ENCODE data around the gene CERK. TPM values are rescaled to one million over a fixed set of nuclear protein-coding genes. Genes with fewer than 3 reads are reported as not detected.

Gene CERK
- total RNA-seq, 4 donors from 2014 or later, result 37.3 to 51.1 (median 48.0) TPM

- intact Hi-C loops (cut with DNase I), result no loop called here
- no peak for DNase-seq (ENCODE audit: extremely low spot score)
- peaks cover 51 to 96% (median 92%) of the 10 kb centered on the region in 4 donors for H3K36me3 ChIP-seq
- H3K4me3 ChIP-seq, result no peak overlapping the region
- H3K27me3 ChIP-seq, result no peaks in the 10 kb centered on the region
- H3K27ac ChIP-seq (replicated peaks in 1 of 4), result no peak overlapping the region
- H3K4me1 ChIP-seq, result no peaks in the 10 kb centered on the region
- 93% methylated on average over 32 of the region's 32 CpGs for whole genome bisulfite sequencing
- TF ChIP-seq CTCF (IDR thresholded peaks at IDR 0.05) (no peak), EP300 (IDR thresholded peaks at IDR 0.05) (no peak), POLR2A (IDR thresholded peaks at IDR 0.05; ENCODE audit: low read depth) (no peak), POLR2AphosphoS5 (IDR thresholded peaks at IDR 0.05) (no peak)
- H3K9me3 ChIP-seq, result no peaks in the 10 kb centered on the region
Observed at GRCh38 chr22:46707827-46708570, 30.1 kb downstream of the CERK start.

DNA sequence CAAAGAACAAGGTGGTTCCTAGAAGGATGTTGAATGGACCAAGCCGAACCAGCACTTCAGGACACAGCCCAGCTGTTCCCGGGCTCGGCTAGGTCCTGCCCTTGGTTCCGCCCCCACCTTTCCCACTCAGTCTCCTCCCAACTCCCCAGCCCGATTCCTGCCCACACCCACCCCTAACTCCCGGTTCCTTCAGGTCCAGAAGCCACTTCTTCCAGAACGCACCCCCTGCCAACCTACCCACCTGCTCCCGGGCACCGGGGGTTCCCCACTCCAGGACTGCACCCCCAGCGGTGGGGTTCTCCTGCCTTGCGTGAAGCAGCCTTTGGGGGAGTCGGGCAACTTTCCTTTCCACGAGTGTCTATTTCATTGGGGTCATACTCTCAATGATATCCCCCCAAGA, 30.7 kb downstream of the CERK start:
- H3K4me1 ChIP-seq, result no peaks in the 10 kb centered on the region
- no peaks in the 10 kb centered on the region for H3K9me3 ChIP-seq
- H3K27ac ChIP-seq (replicated peaks in 1 of 4), result no peak overlapping the region
- H3K4me3 ChIP-seq, result no peak overlapping the region
- peaks cover 51 to 100% (median 97%) of the 10 kb centered on the region in 4 donors for H3K36me3 ChIP-seq
- intact Hi-C loops (cut with DNase I), result no loop called here
- no peaks in the 10 kb centered on the region for H3K27me3 ChIP-seq
- no peak for DNase-seq (ENCODE audit: extremely low spot score)
- TF ChIP-seq POLR2AphosphoS5 (IDR thresholded peaks at IDR 0.05), result no peak
- WGBS, result 91% methylated on average over 13 of the region's 13 CpGs

DNA sequence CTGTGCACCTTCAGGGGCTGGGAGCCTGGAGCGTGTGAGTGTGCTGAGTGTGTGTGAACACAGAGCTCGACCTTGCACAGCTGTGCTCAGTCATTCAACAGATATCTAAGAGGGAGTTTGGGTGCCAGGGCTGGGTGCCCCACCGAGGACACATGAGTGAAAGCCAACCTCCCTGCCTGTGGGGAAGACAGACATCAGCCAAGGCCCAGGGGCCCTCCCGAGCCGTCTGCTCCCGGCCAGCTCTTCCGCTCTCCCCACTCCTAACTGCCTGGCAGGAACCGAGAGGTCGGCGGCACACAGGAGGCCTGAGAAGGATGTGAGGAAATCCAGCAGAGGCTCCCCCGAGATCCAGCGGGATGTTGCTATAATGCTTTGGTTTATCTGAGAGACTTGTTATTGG, 32.0 kb downstream of the CERK start:
- H3K9me3 ChIP-seq, result no peaks in the 10 kb centered on the region
- 90% methylated on average over 2 of the region's 12 CpGs for WGBS
- H3K4me3 ChIP-seq, result no peak overlapping the region
- peaks cover 46 to 100% (median 95%) of the 10 kb centered on the region in 4 donors for H3K36me3 ChIP-seq
- no peak overlapping the region for H3K27ac ChIP-seq (replicated peaks in 1 of 4)
- DNase-seq (ENCODE audit: extremely low spot score), result no peak
- H3K4me1 ChIP-seq, result no peaks in the 10 kb centered on the region
- TF ChIP-seq EP300 (IDR thresholded peaks at IDR 0.05) (no peak), POLR2AphosphoS5 (IDR thresholded peaks at IDR 0.05) (no peak), CTCF (IDR thresholded peaks at IDR 0.05) (no peak), POLR2A (IDR thresholded peaks at IDR 0.05; ENCODE audit: low read depth) (no peak)
- intact Hi-C loops (cut with DNase I), result no loop called here
- no peaks in the 10 kb centered on the region for H3K27me3 ChIP-seq

- DNase-seq (ENCODE audit: extremely low spot score), result no peak
- no peaks in the 10 kb centered on the region for H3K27me3 ChIP-seq
- WGBS, result 90% methylated on average over 6 of the region's 6 CpGs
- no peak overlapping the region for H3K4me3 ChIP-seq
- TF ChIP-seq CTCF (IDR thresholded peaks at IDR 0.05) (no peak), POLR2A (IDR thresholded peaks at IDR 0.05; ENCODE audit: low read depth) (no peak), POLR2AphosphoS5 (IDR thresholded peaks at IDR 0.05) (no peak), EP300 (IDR thresholded peaks at IDR 0.05) (no peak)
- H3K4me1 ChIP-seq, result no peaks in the 10 kb centered on the region
- no peak overlapping the region for H3K27ac ChIP-seq (replicated peaks in 1 of 4)
- H3K36me3 ChIP-seq, result peaks cover 50 to 100% (median 96%) of the 10 kb centered on the region in 4 donors
- no peaks in the 10 kb centered on the region for H3K9me3 ChIP-seq
- intact Hi-C loops (cut with DNase I), result no loop called here
Observed at GRCh38 chr22:46703996-46704370, 34.1 kb downstream of the CERK start.

DNA sequence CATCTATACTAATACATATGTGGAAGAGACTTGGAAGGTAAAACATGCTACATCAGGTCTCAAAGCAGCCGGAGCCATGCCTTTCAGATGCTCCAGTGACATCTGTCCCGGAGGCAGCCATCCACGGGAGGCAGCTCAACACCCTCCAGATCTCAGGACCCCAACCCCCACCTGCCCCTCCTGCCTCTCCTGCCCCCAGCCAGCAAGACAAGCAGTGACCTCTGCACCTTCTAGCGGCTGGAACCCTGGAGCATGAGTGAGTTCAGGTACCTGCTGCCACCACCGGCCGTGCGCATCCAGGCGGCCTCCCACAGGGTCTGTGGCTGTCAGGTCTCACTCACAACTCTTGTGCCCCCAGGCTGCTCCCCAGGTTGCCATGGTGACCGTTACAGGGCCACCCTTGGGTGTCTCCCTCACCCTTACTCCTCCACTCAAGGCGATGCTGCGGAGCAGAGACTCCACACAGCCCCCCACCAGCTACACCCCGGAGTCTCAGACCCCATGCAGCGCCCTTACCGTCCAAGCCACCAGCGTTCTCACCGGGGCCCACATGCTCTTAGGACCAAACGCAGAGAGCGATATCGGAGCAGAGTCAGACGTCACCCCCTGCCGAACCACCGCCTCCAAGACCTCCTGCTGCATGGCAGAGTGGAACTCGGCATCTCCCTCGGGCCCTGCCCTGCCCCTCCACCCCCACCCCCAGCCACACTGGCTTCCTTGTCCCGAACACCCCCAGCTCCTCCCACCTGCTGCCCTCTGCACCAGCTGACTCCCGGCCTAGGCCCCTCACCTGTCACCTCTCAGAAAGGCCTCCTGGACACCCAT, 34.7 kb downstream of the CERK start:
- no peak overlapping the region for H3K27ac ChIP-seq (replicated peaks in 1 of 4)
- no peaks in the 10 kb centered on the region for H3K9me3 ChIP-seq
- H3K4me3 ChIP-seq, result no peak overlapping the region
- no peak for DNase-seq (ENCODE audit: extremely low spot score)
- no peaks in the 10 kb centered on the region for H3K27me3 ChIP-seq
- TF ChIP-seq POLR2A (IDR thresholded peaks at IDR 0.05; ENCODE audit: low read depth) (no peak), CTCF (IDR thresholded peaks at IDR 0.05) (no peak), EP300 (IDR thresholded peaks at IDR 0.05) (no peak), POLR2AphosphoS5 (IDR thresholded peaks at IDR 0.05) (no peak)
- intact Hi-C loops (cut with DNase I), result no loop called here
- peaks cover 52 to 100% (median 96%) of the 10 kb centered on the region in 4 donors for H3K36me3 ChIP-seq
- no peaks in the 10 kb centered on the region for H3K4me1 ChIP-seq
- 93% methylated on average over 12 of the region's 26 CpGs for WGBS

All from esophagus muscularis mucosa (tissue), 4 donors.